Activated T-helper 1 cell treated with Interleukin-2 at 50 U/mL for 16 hours (primary cell): ENCODE measurements around the gene LIN7C.

ENCODE experiments used
- DNase-seq: peaks from one replicate; pipeline ENCODE4 v3.0.0-alpha.2; 2020; ENCODE audit warnings: low read depth

Gene LIN7C

DNA sequence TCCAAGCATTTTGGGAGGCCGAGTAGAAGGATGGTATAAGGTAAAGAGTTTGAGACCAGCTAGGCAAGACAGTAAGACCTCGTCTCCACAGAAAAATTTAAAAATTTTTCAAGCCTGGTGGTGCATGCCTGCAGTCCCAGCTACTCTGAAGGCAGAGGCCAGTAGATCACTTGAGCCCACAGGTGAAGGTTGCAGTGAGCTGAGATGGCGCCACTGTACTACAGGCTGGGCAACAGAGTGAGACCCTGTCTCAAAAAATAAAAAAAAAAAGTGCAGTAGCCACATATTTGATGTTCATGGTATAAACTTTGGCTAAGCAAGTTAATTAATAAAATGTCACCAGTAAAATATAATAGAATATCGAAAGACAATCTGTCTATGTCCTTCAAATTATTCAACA lies 60.9 kb downstream of the LIN7C start:
- DNase-seq: no peak

DNA sequence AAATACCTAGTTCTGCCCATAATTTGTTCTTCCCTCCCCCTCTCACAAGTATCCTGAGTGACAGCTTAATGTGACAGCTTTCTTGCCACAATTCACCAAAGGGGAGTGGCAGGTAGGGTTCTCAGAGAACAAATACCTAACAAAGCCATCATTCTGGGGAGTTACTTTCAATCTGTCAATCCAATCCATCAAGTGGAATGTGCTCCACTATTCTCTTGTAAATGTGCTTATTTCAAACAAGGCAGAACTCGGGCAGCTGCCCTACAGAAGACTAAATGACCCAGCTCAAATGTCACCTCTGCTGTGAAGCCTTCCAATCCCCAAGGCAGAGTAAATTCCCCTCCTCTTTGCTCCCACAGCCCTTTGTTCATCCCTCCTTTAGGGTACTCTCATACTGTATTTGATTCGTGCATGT lies 61.8 kb downstream of the LIN7C start:
- DNase-seq: no peak
